IPS DF 6.9 (cell line): ENCODE results near the gene YWHAH.

Source experiments
- DNase-seq: peaks from one replicate; pipeline ENCODE4 v3.0.0-alpha.2; 2013; ENCODE audit warnings: low read depth, low spot score
- H3K27ac ChIP-seq: one replicate; pipeline ENCODE4 v1.5.1; 2013; ENCODE audit warnings: low read length, control low read depth
- H3K27me3 ChIP-seq: 2 replicates; pipeline ENCODE4 v1.6.1; 2013; ENCODE audit warnings: mild to moderate bottlenecking, low read length; ENCODE audit not compliant: control insufficient read depth, insufficient read depth
- H3K36me3 ChIP-seq: 2 replicates; pipeline ENCODE4 v1.6.1; 2013; ENCODE audit warnings: low read length; ENCODE audit not compliant: control insufficient read depth, insufficient read depth
- H3K4me1 ChIP-seq: 2 replicates; pipeline ENCODE4 v1.6.1; 2013; ENCODE audit warnings: low read length; ENCODE audit not compliant: control insufficient read depth, insufficient read depth
- H3K4me3 ChIP-seq: 2 replicates; pipeline ENCODE4 v1.5.1; 2013; ENCODE audit warnings: mild to moderate bottlenecking, low read length
- H3K9me3 ChIP-seq: 2 replicates; pipeline ENCODE4 v1.6.1; 2013; ENCODE audit warnings: low read length, inconsistent platforms; ENCODE audit not compliant: control insufficient read depth, insufficient read depth
- WGBS: extraction: QIAGEN DNeasy Blood & Tissue Kit; methylation state at CpG from one replicate; pipeline ENCODE4 v1.1.7; 2013; ENCODE audit warnings: mixed read lengths, missing lambda C conversion rate; ENCODE audit not compliant: insufficient read length, insufficient coverage; 5-methylcytosine and 5-hydroxymethylcytosine counted together

Gene YWHAH

DNA sequence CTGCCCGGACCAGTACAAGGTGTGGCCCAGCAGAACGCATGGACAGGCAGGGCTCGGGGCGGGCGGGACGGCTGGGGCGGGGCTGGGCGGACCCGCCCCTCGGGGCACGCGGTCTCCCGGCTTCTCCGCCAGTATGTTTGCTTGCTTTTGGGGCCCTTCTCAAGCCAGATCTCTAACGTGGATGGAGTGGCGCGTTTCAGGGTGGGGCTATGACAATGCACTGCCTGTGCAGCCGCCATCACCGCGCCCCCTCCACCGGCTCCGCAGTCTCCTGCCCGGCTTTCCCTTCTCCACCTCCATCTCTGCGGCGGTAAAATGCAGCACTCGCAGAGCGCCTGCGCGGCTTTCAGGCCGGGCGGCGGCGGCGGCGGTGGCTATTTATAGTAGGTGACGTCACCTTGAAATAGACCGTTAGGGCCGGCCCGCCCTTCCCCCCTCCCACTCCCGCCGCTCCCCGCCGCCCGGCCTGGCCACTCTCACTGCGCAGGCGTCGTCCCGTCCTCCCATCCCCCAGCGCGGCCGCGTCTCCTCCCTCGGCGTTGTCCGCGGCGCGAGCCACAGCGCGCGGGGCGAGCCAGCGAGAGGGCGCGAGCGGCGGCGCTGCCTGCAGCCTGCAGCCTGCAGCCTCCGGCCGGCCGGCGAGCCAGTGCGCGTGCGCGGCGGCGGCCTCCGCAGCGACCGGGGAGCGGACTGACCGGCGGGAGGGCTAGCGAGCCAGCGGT is at the start of gene YWHAH:
TSS of gene YWHAH (plus strand) at position 558 of the 722 bp plus-strand sequence. CDS start 199 bp downstream, outside the sequence.
- no CpG with 5 or more reads among the region's 86 CpGs for WGBS

DNA sequence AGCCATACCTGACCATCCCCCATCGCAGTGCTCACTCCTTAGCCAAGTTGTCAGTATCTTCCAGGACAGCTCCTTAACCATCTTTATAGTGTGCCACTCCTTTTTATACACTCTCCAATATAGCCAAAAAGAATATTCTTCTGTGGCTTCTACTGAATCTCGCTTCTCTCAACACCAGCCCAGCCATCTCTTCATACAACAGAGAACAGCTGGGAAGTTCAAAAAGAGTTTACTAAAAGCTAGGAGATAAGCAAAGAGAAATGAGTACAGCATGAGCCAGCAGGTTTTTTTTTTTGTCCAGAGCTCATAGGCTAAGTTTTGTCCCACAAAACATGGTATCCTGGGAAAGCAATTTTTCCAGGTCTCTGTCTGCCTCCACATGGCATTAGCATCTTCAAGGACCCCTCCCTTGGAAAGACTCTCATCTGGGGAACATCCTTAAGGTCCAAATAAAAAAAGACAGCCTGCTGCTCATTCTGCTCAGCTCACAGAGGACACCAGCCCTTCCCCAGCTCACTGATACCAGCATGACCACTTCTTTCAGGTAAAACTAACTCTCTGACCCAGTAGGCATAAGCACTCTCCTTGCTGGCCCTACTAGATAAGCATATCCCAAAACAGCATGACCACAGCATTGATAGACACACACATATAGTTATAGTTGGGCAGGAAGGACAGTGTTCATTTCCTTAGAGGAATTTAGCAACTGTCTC is 48.8 kb upstream of the YWHAH start:
- no peak for DNase-seq

More for the DNA sequence above, at the start of gene YWHAH:
- Histone ChIP-seq H3K27ac (no peak within 1 kb of the TSS), H3K4me1 (peaks cover 2% of the 10 kb centered on the region; the same call in 1 of the 2 replicates), H3K9me3 (no peaks in the 10 kb centered on the region), H3K4me3 (peak within 1 kb of the TSS; percentile 94), H3K27me3 (no peaks in the 10 kb centered on the region), H3K36me3 (no peaks in the 10 kb centered on the region; the same call in 1 of the 2 replicates)
- DNase-seq: peak; percentile 72

DNA sequence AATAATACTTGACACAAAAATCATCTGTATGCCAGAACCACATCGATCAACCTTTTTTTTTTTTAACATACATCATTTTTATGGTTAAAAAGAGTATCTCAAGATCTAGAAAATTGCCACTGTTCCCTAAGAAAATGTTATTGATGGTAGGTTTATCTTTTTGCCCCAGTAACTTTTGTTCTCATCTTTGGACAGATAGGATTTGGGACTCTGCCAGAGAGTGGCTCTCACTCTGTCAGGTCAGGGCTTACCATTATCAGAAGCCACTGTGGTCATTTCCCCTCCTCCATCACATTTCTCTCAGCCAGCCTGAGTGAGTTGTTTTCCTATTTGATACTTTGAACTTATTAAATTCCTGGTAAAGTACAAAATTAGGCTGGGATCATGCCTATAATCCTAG is 47.9 kb upstream of the YWHAH start:
- H3K4me3 ChIP-seq: no peak overlapping the region
- H3K4me1 ChIP-seq: no peaks in the 10 kb centered on the region
- H3K36me3 ChIP-seq: no peaks in the 10 kb centered on the region
- H3K27me3 ChIP-seq: no peaks in the 10 kb centered on the region
- no peaks in the 10 kb centered on the region for H3K9me3 ChIP-seq
- no CpG with 5 or more reads among the region's 1 CpG for WGBS
- no peak overlapping the region for H3K27ac ChIP-seq
- DNase-seq: no peak

More for the DNA sequence above, 48.8 kb upstream of the YWHAH start:
- H3K4me1 ChIP-seq: no peaks in the 10 kb centered on the region
- no peaks in the 10 kb centered on the region for H3K36me3 ChIP-seq
- H3K27ac ChIP-seq: no peak overlapping the region
- no peak overlapping the region for H3K4me3 ChIP-seq
- no peaks in the 10 kb centered on the region for H3K27me3 ChIP-seq
- WGBS: no CpG with 5 or more reads among the region's 2 CpGs
- no peaks in the 10 kb centered on the region for H3K9me3 ChIP-seq

DNA sequence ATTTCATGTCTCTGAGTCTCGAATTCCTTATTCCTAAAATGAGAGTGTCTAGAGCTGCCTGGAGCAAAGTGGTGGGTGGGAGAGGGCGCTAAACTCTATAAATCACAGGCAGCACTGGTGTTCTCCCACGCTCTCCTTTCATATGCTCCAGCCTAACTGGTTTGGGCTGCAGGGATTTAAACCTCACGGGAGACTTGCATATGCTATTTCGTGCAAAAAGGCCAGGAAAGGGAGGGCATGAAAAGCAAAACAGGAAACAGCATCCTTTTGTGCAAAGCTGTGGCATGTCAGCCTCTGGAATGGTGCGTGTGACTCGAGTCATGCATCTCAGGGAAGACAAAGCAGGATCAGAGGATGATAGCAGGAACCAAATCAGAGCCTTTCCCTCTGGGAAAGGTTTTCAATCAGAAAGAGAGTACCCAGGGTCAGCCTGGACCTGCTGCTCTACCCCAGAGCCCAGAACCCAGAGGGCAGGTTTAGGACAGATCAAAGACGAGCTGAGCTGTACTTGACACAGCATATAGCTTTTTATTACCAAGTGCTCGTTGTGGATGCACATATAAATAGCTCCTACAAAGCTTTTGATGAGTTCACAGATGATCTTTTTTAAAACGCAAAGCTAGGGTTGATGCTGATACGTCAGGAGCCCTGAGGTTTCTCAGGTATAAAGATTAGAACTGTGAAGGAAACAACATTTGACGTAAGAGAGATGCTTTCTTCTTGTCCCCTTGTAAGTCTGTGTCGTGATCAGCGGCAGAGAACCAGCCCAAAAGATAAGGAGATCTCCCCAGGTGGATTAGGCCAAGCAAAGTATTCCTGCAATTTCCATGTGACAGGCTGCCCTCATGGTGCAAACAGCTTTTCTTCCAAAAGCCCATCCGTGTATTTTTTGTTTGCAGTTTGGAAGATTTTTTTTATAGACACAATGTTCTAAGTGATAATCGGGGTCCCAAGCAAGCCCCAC is 46.2 kb upstream of the YWHAH start:
- H3K4me1 ChIP-seq: no peaks in the 10 kb centered on the region
- H3K9me3 ChIP-seq: no peaks in the 10 kb centered on the region
- H3K27ac ChIP-seq: no peak overlapping the region
- H3K36me3 ChIP-seq: no peaks in the 10 kb centered on the region
- no peak overlapping the region for H3K4me3 ChIP-seq
- WGBS: no CpG with 5 or more reads among the region's 16 CpGs
- H3K27me3 ChIP-seq: no peaks in the 10 kb centered on the region
- no peak for DNase-seq

DNA sequence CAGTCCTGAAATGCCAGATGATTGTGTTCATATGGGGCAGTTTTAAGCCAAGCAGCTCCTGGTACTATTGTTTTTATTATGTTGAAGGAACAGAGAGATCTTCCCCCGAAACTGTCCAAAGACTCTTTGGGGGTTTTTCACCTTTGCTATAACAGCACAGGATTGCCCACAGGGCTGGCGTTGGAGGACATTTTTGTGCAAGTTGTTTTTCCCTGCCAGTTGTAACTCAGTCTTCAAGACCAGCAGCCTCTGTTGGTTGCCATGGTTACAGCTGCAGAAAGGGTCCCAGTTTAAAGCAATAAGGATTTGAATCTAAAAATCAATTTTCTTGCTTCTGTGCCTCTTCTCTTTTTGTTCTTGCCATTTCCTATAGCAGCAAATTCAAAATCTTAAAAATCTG is 45.4 kb upstream of the YWHAH start:
- no peak for DNase-seq
- no peaks in the 10 kb centered on the region for H3K9me3 ChIP-seq
- no peak overlapping the region for H3K27ac ChIP-seq
- H3K4me1 ChIP-seq: no peaks in the 10 kb centered on the region
- no peak overlapping the region for H3K4me3 ChIP-seq
- no peaks in the 10 kb centered on the region for H3K27me3 ChIP-seq
- WGBS: no CpG with 5 or more reads among the region's 2 CpGs
- H3K36me3 ChIP-seq: no peaks in the 10 kb centered on the region

DNA sequence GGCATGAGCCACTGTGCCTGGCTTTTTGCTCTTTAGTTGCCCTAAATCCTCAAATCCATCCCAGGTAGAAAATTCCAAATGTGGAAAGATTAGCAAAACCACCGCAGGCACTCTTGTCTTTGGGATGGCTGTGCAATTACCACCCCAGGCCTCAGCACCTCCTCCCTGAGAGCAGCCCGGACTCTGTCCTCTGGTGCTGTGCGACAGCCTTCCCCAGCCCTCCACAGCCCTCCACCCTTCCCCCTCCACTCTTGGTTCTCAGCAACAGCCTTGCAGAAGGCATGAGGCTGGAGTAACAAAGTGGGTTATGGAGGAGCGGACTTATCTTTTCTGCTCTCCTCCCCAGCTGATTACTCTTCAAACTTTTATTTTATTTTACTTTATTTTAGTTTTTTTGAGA is 44.7 kb upstream of the YWHAH start:
- H3K27me3 ChIP-seq: no peaks in the 10 kb centered on the region

DNA sequence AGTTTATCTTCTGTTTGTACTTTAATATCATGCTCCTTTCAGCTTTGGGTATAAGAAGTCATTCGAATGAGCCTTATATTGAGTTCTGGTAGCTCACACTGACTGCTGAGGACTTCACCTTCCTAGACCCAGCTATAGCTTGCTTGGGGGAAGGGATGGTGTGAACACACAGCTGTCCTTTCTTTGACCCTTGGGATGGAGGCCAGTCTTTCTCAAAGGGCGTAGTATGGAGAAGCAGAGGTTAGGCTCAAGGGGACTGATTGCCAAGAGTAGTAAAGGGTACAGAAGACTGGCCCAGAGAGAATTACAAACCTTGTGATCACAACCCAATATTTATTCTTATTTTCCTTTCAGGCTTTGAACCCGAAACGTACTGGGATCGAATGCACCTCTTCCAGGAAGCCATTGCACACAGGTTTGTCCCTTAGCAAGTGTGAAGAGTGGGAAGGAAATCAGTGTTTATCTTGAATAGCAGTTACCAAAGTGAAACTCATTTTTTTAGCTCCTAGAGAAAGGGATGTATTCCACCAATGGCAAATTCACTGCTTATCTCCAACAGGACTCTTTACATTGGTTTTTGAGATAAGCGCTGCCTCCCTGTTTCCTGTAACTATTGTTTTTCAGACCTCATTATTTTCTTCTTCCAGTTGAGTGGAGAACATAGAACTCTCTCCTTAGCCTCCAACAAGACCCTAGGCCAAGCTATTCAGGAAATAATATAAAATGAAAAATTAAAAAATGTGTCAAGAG is 42.8 kb upstream of the YWHAH start:
- no peaks in the 10 kb centered on the region for H3K9me3 ChIP-seq
- no peak overlapping the region for H3K27ac ChIP-seq
- DNase-seq: no peak
- H3K4me1 ChIP-seq: no peaks in the 10 kb centered on the region
- no CpG with 5 or more reads among the region's 6 CpGs for WGBS
- no peak overlapping the region for H3K4me3 ChIP-seq
- H3K27me3 ChIP-seq: no peaks in the 10 kb centered on the region
- H3K36me3 ChIP-seq: no peaks in the 10 kb centered on the region

More for the DNA sequence above, 44.7 kb upstream of the YWHAH start:
- no peak overlapping the region for H3K4me3 ChIP-seq
- WGBS: no CpG with 5 or more reads among the region's 4 CpGs
- no peaks in the 10 kb centered on the region for H3K4me1 ChIP-seq
- H3K36me3 ChIP-seq: no peaks in the 10 kb centered on the region
- no peak for DNase-seq
- no peaks in the 10 kb centered on the region for H3K9me3 ChIP-seq
- H3K27ac ChIP-seq: no peak overlapping the region

DNA sequence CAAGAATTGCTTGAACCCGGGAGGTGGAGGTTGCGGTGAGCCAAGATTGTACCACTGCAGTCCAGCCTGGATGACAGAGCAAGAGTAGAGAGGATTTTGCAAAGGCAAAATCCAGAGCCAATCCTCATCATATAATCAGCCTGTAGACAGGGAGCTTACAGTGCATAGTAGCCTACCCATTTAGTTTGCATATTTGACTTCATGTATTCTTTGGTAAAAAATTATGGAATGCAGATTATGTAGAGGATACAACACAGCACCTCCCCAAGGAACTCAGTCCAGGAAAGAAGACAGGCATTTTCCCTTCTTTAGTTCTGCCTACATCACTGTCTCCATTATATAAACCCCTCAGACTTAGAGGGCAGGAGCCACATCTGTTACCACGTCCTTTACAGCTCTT is 39.7 kb upstream of the YWHAH start:
- H3K27ac ChIP-seq: no peak overlapping the region
- no peaks in the 10 kb centered on the region for H3K4me1 ChIP-seq
- no CpG with 5 or more reads among the region's 3 CpGs for WGBS
- H3K4me3 ChIP-seq: no peak overlapping the region
- no peaks in the 10 kb centered on the region for H3K36me3 ChIP-seq
- H3K9me3 ChIP-seq: no peaks in the 10 kb centered on the region
- no peaks in the 10 kb centered on the region for H3K27me3 ChIP-seq
- no peak for DNase-seq

DNA sequence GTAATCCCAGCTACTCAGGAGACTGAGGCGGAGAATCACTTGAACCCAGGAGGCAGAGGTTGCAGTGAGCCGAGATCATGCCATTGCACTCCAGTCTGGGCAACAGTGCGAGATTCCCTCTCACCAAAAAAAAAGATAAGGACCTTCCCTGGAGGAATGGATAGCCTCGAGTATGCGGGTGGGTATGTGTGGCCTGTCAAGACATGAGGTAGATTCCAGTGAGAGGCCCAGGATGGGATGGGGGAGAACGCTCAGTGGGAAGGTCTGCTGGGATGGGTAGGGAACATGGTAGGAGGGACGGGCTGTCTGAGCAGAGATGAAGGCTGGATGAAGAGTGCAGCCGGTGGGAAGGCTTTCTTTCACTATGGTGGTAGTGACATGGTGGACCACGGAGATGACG is 39.0 kb upstream of the YWHAH start:
- Histone ChIP-seq H3K27me3 (no peaks in the 10 kb centered on the region), H3K4me3 (no peak overlapping the region), H3K9me3 (no peaks in the 10 kb centered on the region), H3K27ac (no peak overlapping the region), H3K4me1 (no peaks in the 10 kb centered on the region), H3K36me3 (no peaks in the 10 kb centered on the region)
- DNase-seq: no peak
- WGBS: no CpG with 5 or more reads among the region's 10 CpGs
